PC-3 (cell line): ENCODE data around the gene CADM4. TPM values are rescaled to one million over a fixed set of nuclear protein-coding genes. Genes with fewer than 3 reads are reported as not detected.

Experiments used
- ATAC-seq: fragments of 200-7000 bp; cut with Tn5 transposase; 2 replicates; pipeline ENCODE4 v1.9.1; 2020; ENCODE audit warnings: mild to moderate bottlenecking, moderate library complexity
- BruUV-seq: library from RNA; stranded (reverse); fragments of 400-500 nt; replicated peaks from 2 replicates; lab custom pipeline; 2021; lab: Mats Ljungman, UMichigan
- CTCF ChIA-PET: fragments of 300-600 bp; sonication (Branson Sonifier 250); formaldehyde crosslinking; loops from one replicate; lab custom pipeline; 2022; ENCODE audit warnings: antibody characterized with exemption; lab: Charles Lee
- POLR2A ChIA-PET: fragments of 300-600 bp; sonication (Branson Sonifier 250); formaldehyde crosslinking; loops from one replicate; lab custom pipeline; 2022; ENCODE audit warnings: antibody characterized with exemption; ENCODE audit not compliant: unreplicated experiment; lab: Charles Lee
- DNase-seq: peaks from one replicate; pipeline ENCODE4 v3.0.0-alpha.2; 2015
- H2AFZ ChIP-seq: fragments of 300-600 bp; sonication (generic); 2 replicates; pipeline ENCODE4 v1.6.0; 2016; ENCODE audit warnings: antibody characterized with exemption, low read length
- H3F3A ChIP-seq: fragments of 300-600 bp; sonication (generic); one replicate; pipeline ENCODE4 v1.6.0; 2017; ENCODE audit warnings: antibody characterized with exemption, low read length, control low read depth, mild to moderate bottlenecking; ENCODE audit not compliant: unreplicated experiment
- H3K27ac ChIP-seq: fragments of 300-600 bp; sonication (generic); 2 replicates; pipeline ENCODE4 v1.5.1; 2016; ENCODE audit warnings: mild to moderate bottlenecking, low read length
- H3K27me3 ChIP-seq: fragments of 300-600 bp; sonication (generic); 2 replicates; pipeline ENCODE4 v1.6.1; 2016; ENCODE audit warnings: low read length, mixed read lengths
- H3K36me3 ChIP-seq: fragments of 300-600 bp; sonication (generic); 2 replicates; pipeline ENCODE4 v1.6.1; 2016; ENCODE audit warnings: low read depth, mixed run types, low read length, mixed read lengths
- H3K4me1 ChIP-seq: fragments of 300-600 bp; sonication (generic); 2 replicates; pipeline ENCODE4 v1.5.1; 2016; ENCODE audit warnings: low read length; ENCODE audit not compliant: insufficient read depth
- H3K4me2 ChIP-seq: fragments of 300-600 bp; sonication (generic); 2 replicates; pipeline ENCODE4 v1.6.0; 2016; ENCODE audit warnings: low read length
- H3K4me3 ChIP-seq: fragments of 300-600 bp; sonication (generic); 2 replicates; pipeline ENCODE4 v1.5.1; 2016; ENCODE audit warnings: mild to moderate bottlenecking, low read length, mixed read lengths
- H3K79me2 ChIP-seq: fragments of 300-600 bp; sonication (generic); 2 replicates; pipeline ENCODE4 v1.6.1; 2017; ENCODE audit warnings: low read length, mixed read lengths
- H3K9ac ChIP-seq: fragments of 300-600 bp; sonication (generic); 2 replicates; pipeline ENCODE4 v1.6.0; 2016; ENCODE audit warnings: mild to moderate bottlenecking, low read length
- H3K9me2 ChIP-seq: fragments of 300-600 bp; sonication (generic); replicated peaks from 2 replicates; pipeline ENCODE4 v1.6.1; 2016; ENCODE audit warnings: mixed run types, low read length, mixed read lengths
- H3K9me3 ChIP-seq: fragments of 300-600 bp; sonication (generic); 2 replicates; pipeline ENCODE4 v1.6.1; 2016; ENCODE audit warnings: low read length, mixed read lengths
- H4K20me1 ChIP-seq: fragments of 300-600 bp; sonication (generic); 2 replicates; pipeline ENCODE4 v1.6.1; 2016; ENCODE audit warnings: low read length, mixed read lengths
- CTCF ChIP-seq: fragments of 300-600 bp; sonication (generic); conservative IDR thresholded peaks from 2 replicates; pipeline ENCODE4 v1.5.1; 2017; ENCODE audit warnings: antibody characterized with exemption, low read depth, mild to moderate bottlenecking, low read length
- EZH2 ChIP-seq: fragments of 300-600 bp; sonication (generic); IDR thresholded peaks from one replicate; pipeline ENCODE4 v1.6.1; 2017; ENCODE audit warnings: antibody characterized with exemption, mild to moderate bottlenecking, low read length; ENCODE audit not compliant: unreplicated experiment
- EZH2phosphoT487 ChIP-seq: fragments of 300-600 bp; sonication (generic); IDR thresholded peaks from 2 replicates; pipeline ENCODE4 v1.6.1; 2018; ENCODE audit warnings: mild to moderate bottlenecking, antibody characterized with exemption, low read length, borderline replicate concordance
- intact Hi-C: fragments of 100-400 bp; cut with micrococcal nuclease; formaldehyde crosslinking; loops from 2 replicates; pipeline ENCODE4 v1.9.0; 2023
- total RNA-seq: library from RNA; depleted of rRNA; stranded (reverse); fragments of >200 nt; gene quantifications from 2 replicates; pipeline ENCODE4 v1.2.3, GENCODE V29; 2014

Gene CADM4
- total RNA-seq, 1 experiment from 2014 or later, result 13.7 TPM

GRCh38 chr19:43592800-43593350 is 46.8 kb downstream of the CADM4 start:
- H3K4me3 ChIP-seq, result no peak overlapping the region

GRCh38 chr19:43591904-43592772 is 47.5 kb downstream of the CADM4 start:
- H2AFZ ChIP-seq, result no peak overlapping the region
- no peaks in the 10 kb centered on the region for H4K20me1 ChIP-seq
- DNase-seq (no peak), ATAC-seq (no peak)
- H3K79me2 ChIP-seq, result peaks cover 25% of the 10 kb centered on the region
- H3K9me3 ChIP-seq, result no peaks in the 10 kb centered on the region
- H3K4me2 ChIP-seq, result no peak overlapping the region
- no TSS peak for BruUV-seq
- 0 out of 2 replicates have a peak, but pooled peaks cover 3% of the 10 kb centered on the region for H3K4me1 ChIP-seq
- no peaks in the 10 kb centered on the region for H3K27me3 ChIP-seq
- no peaks in the 10 kb centered on the region for H3F3A ChIP-seq
- no peak overlapping the region for H3K27ac ChIP-seq
- H3K36me3 ChIP-seq, result no peaks in the 10 kb centered on the region
- H3K4me3 ChIP-seq, result no peak overlapping the region
- ChIA-PET POLR2A (no interaction called here), CTCF (no interaction called here)
- H3K9ac ChIP-seq, result no peak overlapping the region
- intact Hi-C loops, result no loop called here
- H3K9me2 ChIP-seq, result no peaks in the 10 kb centered on the region
- TF ChIP-seq CTCF (no peak), EZH2phosphoT487 (no peak), EZH2 (no peak)

More at GRCh38 chr19:43592800-43593350, 46.8 kb downstream of the CADM4 start:
- BruUV-seq, result no TSS peak
- no peaks in the 10 kb centered on the region for H3K27me3 ChIP-seq
- ChIA-PET CTCF (no interaction called here), POLR2A (no interaction called here)
- H3K36me3 ChIP-seq, result no peaks in the 10 kb centered on the region
- peaks cover 11% of the 10 kb centered on the region for H3K4me1 ChIP-seq
- H4K20me1 ChIP-seq, result no peaks in the 10 kb centered on the region
- intact Hi-C loops, result no loop called here
- H3K9ac ChIP-seq, result no peak overlapping the region
- H3K9me3 ChIP-seq, result no peaks in the 10 kb centered on the region
- no peak overlapping the region for H3K4me2 ChIP-seq
- no peak for TF ChIP-seq EZH2phosphoT487
- TF ChIP-seq CTCF, result no peak
- no peak for TF ChIP-seq EZH2
- no peaks in the 10 kb centered on the region for H3F3A ChIP-seq
- no peaks in the 10 kb centered on the region for H3K9me2 ChIP-seq
- H3K79me2 ChIP-seq, result peaks cover 32% of the 10 kb centered on the region
- no peak for DNase-seq
- no peak for ATAC-seq
- H3K27ac ChIP-seq, result no peak overlapping the region
- no peak overlapping the region for H2AFZ ChIP-seq

GRCh38 chr19:43589678-43590077 is 50.0 kb downstream of the CADM4 start:
- Histone ChIP-seq H3K27me3 (no peaks in the 10 kb centered on the region), H3K9ac (no peak overlapping the region), H3K27ac (no peak overlapping the region), H4K20me1 (no peaks in the 10 kb centered on the region), H3K4me3 (no peak overlapping the region), H3F3A (no peaks in the 10 kb centered on the region), H3K4me2 (no peak overlapping the region), H3K36me3 (no peaks in the 10 kb centered on the region), H3K4me1 (no peaks in the 10 kb centered on the region), H3K9me2 (no peaks in the 10 kb centered on the region), H2AFZ (no peak overlapping the region), H3K79me2 (peaks cover 9% of the 10 kb centered on the region; the same call in 1 of the 2 replicates), H3K9me3 (no peaks in the 10 kb centered on the region)
- CTCF ChIA-PET, result no interaction called here
- no TSS peak for BruUV-seq
- ATAC-seq (no peak), DNase-seq (no peak)
- no peak for TF ChIP-seq EZH2phosphoT487
- POLR2A ChIA-PET, result no interaction called here
- intact Hi-C loops, result no loop called here
